Liver (tissue), 9 donors: ENCODE measurements around the gene POFUT1. TPM values are rescaled to one million over a fixed set of nuclear protein-coding genes. Genes with fewer than 3 reads are reported as not detected.

ENCODE experiments used
- DNase-seq: peaks from one replicate; pipeline ENCODE4 v3.0.0-alpha.2; 2017; ENCODE audit warnings: low spot score
- H3K27ac ChIP-seq, 2 donors: one replicate each; pipeline ENCODE4 v1.7.0; 2013; ENCODE audit warnings: inconsistent platforms in 2 of 2, low read length in 2 of 2, control low read depth in 1 of 2, low read depth in 1 of 2, mild to moderate bottlenecking in 1 of 2
- H3K27me3 ChIP-seq, 4 donors: one replicate each; pipeline versions ENCODE4 v1.6.1 to v1.7.0; 2013; ENCODE audit warnings: low read length in 3 of 4, inconsistent platforms in 1 of 4, mild to moderate bottlenecking in 1 of 4, moderate library complexity in 1 of 4; ENCODE audit not compliant: control insufficient read depth in 4 of 4, insufficient read depth in 4 of 4
- H3K36me3 ChIP-seq, 4 donors: one replicate each; pipeline versions ENCODE4 v1.6.1 to v1.7.0; 2013; ENCODE audit warnings: low read length in 3 of 4, mild to moderate bottlenecking in 3 of 4, low read depth in 1 of 4, moderate library complexity in 1 of 4; ENCODE audit not compliant: control insufficient read depth in 4 of 4, insufficient read depth in 3 of 4
- H3K4me1 ChIP-seq, 4 donors: one replicate each; pipeline versions ENCODE4 v1.6.1 to v1.7.0; 2013; ENCODE audit warnings: low read length in 3 of 4, mild to moderate bottlenecking in 3 of 4, moderate library complexity in 1 of 4; ENCODE audit not compliant: control insufficient read depth in 4 of 4, insufficient read depth in 4 of 4
- H3K4me3 ChIP-seq, 3 donors: one replicate each; pipeline versions ENCODE4 v1.6.1 to v1.7.0; 2013; ENCODE audit warnings: low read length in 3 of 3, control low read depth in 1 of 3, low read depth in 1 of 3, mild to moderate bottlenecking in 1 of 3
- H3K9ac ChIP-seq, 2 donors: one replicate each; pipeline ENCODE4 v1.7.0; 2013; ENCODE audit warnings: low read length in 2 of 2, mild to moderate bottlenecking in 2 of 2, moderate library complexity in 2 of 2, control low read depth in 1 of 2, low read depth in 1 of 2
- H3K9me3 ChIP-seq, 4 donors: one replicate each; pipeline versions ENCODE4 v1.6.1 to v1.7.0; 2013; ENCODE audit warnings: low read length in 3 of 4; ENCODE audit not compliant: control insufficient read depth in 4 of 4
- EGR1 ChIP-seq, 2 donors: IDR thresholded peaks; 2 replicates each; pipeline ENCODE4 v1.6.1; 2016 to 2018; ENCODE audit warnings: antibody characterized with exemption in 2 of 2, low read depth in 2 of 2
- FOXA1 ChIP-seq: IDR thresholded peaks from 2 replicates; pipeline ENCODE4 v1.6.1; 2016; ENCODE audit warnings: antibody characterized with exemption
- GABPA ChIP-seq, 2 donors: IDR thresholded peaks in 1 of 2; conservative IDR thresholded peaks in 1 of 2; 2 replicates each; pipeline ENCODE4 v1.6.1; 2016; ENCODE audit warnings: antibody characterized with exemption in 2 of 2, mild to moderate bottlenecking in 1 of 2, moderate library complexity in 1 of 2
- HNF4A ChIP-seq, 2 donors: conservative IDR thresholded peaks; 2 replicates each; pipeline ENCODE4 v1.6.1; 2016; ENCODE audit warnings: antibody characterized with exemption in 2 of 2, mild to moderate bottlenecking in 2 of 2
- HNF4G ChIP-seq: IDR thresholded peaks from 2 replicates; pipeline ENCODE4 v1.6.1; 2016; ENCODE audit warnings: antibody characterized with exemption
- JUND ChIP-seq, 2 donors: IDR thresholded peaks; 2 replicates each; pipeline ENCODE4 v1.6.1; 2016; ENCODE audit warnings: antibody characterized with exemption in 2 of 2
- NR2F2 ChIP-seq: IDR thresholded peaks from 2 replicates; pipeline ENCODE4 v1.6.1; 2016; ENCODE audit warnings: antibody characterized with exemption
- RAD21 ChIP-seq, 2 donors: IDR thresholded peaks; 2 replicates each; pipeline ENCODE4 v1.6.1; 2016; ENCODE audit warnings: antibody characterized with exemption in 2 of 2, mild to moderate bottlenecking in 2 of 2
- RXRA ChIP-seq, 2 donors: IDR thresholded peaks; 2 replicates each; pipeline ENCODE4 v1.6.1; 2017 to 2018; ENCODE audit warnings: antibody characterized with exemption in 2 of 2, mild to moderate bottlenecking in 1 of 2
- SP1 ChIP-seq: IDR thresholded peaks from 2 replicates; pipeline ENCODE4 v1.6.1; 2018; ENCODE audit warnings: antibody characterized with exemption, mild to moderate bottlenecking
- TAF1 ChIP-seq: conservative IDR thresholded peaks from 2 replicates; pipeline ENCODE4 v1.6.1; 2016; ENCODE audit warnings: antibody characterized with exemption, mild to moderate bottlenecking
- YY1 ChIP-seq: IDR thresholded peaks from 2 replicates; pipeline ENCODE4 v1.6.1; 2016; ENCODE audit warnings: antibody characterized with exemption, mild to moderate bottlenecking
- WGBS: extraction: QIAGEN DNeasy Blood & Tissue Kit; methylation state at CpG from one replicate; pipeline ENCODE4 v1.1.7; 2013; 5-methylcytosine and 5-hydroxymethylcytosine counted together
- polyA plus RNA-seq, 2 donors: library from polyadenylated mRNA; stranded (reverse) in 1 of 2; unstranded in 1 of 2; fragments of 200-250 nt in 1 of 2; fragments of >200 nt in 1 of 2; fragmentation: Nextera tagmentation in 1 of 2; extraction: Ambion mirVana in 1 of 2; gene quantifications; one replicate each; pipeline versions ENCODE4 v1.2.1 to v1.2.3, GENCODE V29; 2013 to 2015
- total RNA-seq, 2 donors: library from RNA; depleted of rRNA; stranded (reverse); fragments of >200 nt; gene quantifications; one replicate each; pipeline ENCODE4 v1.2.3, GENCODE V29; 2014
- TF ChIP-seq, protein P1 (sequence below): fragments of 150-350 bp; IDR thresholded peaks from 2 replicates; pipeline ENCODE4 v1.5.1; 2017; ENCODE audit warnings: improper control_type of control experiment, low read depth, low read length; ENCODE audit not compliant: missing input control
- TF ChIP-seq, protein P2 (sequence below): IDR thresholded peaks from 2 replicates; pipeline ENCODE4 v1.6.1; 2016; ENCODE audit warnings: antibody characterized with exemption
- TF ChIP-seq, protein P3 (sequence below): IDR thresholded peaks from 2 replicates; pipeline ENCODE4 v1.6.1; 2016; ENCODE audit warnings: antibody characterized with exemption, mild to moderate bottlenecking
- TF ChIP-seq, protein P4 (sequence below): IDR thresholded peaks from 2 replicates; pipeline ENCODE4 v1.6.1; 2016; ENCODE audit warnings: antibody characterized with exemption
- TF ChIP-seq, protein P5 (sequence below): IDR thresholded peaks from 2 replicates; pipeline ENCODE4 v1.6.1; 2016; ENCODE audit warnings: antibody characterized with exemption
- donor health status: healthy.
- donor health status: healthy.
- donor health status: healthy.
- donor health status: healthy.
- donor health status: healthy.

POFUT1 gene
- total and polyA plus RNA-seq, 4 donors: 14.6 to 43.3 (median 24.8) TPM

- Histone ChIP-seq H3K36me3 (no peaks in the 10 kb centered on the region), H3K4me3 (no peak overlapping the region), H3K27ac (no peak overlapping the region), H3K27me3 (no peaks in the 10 kb centered on the region), H3K9ac (no peak overlapping the region), H3K9me3 (no peaks in the 10 kb centered on the region), H3K4me1 (no peaks in the 10 kb centered on the region)
- no peak for DNase-seq
- TF ChIP-seq TAF1: no peak
- TF ChIP-seq EGR1 (IDR thresholded peaks at IDR 0.05; ENCODE audit: low read depth in 2 of 2): no peak
- TF ChIP-seq, protein P1, sequence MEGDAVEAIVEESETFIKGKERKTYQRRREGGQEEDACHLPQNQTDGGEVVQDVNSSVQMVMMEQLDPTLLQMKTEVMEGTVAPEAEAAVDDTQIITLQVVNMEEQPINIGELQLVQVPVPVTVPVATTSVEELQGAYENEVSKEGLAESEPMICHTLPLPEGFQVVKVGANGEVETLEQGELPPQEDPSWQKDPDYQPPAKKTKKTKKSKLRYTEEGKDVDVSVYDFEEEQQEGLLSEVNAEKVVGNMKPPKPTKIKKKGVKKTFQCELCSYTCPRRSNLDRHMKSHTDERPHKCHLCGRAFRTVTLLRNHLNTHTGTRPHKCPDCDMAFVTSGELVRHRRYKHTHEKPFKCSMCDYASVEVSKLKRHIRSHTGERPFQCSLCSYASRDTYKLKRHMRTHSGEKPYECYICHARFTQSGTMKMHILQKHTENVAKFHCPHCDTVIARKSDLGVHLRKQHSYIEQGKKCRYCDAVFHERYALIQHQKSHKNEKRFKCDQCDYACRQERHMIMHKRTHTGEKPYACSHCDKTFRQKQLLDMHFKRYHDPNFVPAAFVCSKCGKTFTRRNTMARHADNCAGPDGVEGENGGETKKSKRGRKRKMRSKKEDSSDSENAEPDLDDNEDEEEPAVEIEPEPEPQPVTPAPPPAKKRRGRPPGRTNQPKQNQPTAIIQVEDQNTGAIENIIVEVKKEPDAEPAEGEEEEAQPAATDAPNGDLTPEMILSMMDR: no peak
- TF ChIP-seq, protein P2, sequence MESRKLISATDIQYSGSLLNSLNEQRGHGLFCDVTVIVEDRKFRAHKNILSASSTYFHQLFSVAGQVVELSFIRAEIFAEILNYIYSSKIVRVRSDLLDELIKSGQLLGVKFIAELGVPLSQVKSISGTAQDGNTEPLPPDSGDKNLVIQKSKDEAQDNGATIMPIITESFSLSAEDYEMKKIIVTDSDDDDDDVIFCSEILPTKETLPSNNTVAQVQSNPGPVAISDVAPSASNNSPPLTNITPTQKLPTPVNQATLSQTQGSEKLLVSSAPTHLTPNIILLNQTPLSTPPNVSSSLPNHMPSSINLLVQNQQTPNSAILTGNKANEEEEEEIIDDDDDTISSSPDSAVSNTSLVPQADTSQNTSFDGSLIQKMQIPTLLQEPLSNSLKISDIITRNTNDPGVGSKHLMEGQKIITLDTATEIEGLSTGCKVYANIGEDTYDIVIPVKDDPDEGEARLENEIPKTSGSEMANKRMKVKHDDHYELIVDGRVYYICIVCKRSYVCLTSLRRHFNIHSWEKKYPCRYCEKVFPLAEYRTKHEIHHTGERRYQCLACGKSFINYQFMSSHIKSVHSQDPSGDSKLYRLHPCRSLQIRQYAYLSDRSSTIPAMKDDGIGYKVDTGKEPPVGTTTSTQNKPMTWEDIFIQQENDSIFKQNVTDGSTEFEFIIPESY: no peak
- TF ChIP-seq SP1: no peak
- TF ChIP-seq YY1: no peak
- TF ChIP-seq FOXA1: no peak
- TF ChIP-seq, protein P3, sequence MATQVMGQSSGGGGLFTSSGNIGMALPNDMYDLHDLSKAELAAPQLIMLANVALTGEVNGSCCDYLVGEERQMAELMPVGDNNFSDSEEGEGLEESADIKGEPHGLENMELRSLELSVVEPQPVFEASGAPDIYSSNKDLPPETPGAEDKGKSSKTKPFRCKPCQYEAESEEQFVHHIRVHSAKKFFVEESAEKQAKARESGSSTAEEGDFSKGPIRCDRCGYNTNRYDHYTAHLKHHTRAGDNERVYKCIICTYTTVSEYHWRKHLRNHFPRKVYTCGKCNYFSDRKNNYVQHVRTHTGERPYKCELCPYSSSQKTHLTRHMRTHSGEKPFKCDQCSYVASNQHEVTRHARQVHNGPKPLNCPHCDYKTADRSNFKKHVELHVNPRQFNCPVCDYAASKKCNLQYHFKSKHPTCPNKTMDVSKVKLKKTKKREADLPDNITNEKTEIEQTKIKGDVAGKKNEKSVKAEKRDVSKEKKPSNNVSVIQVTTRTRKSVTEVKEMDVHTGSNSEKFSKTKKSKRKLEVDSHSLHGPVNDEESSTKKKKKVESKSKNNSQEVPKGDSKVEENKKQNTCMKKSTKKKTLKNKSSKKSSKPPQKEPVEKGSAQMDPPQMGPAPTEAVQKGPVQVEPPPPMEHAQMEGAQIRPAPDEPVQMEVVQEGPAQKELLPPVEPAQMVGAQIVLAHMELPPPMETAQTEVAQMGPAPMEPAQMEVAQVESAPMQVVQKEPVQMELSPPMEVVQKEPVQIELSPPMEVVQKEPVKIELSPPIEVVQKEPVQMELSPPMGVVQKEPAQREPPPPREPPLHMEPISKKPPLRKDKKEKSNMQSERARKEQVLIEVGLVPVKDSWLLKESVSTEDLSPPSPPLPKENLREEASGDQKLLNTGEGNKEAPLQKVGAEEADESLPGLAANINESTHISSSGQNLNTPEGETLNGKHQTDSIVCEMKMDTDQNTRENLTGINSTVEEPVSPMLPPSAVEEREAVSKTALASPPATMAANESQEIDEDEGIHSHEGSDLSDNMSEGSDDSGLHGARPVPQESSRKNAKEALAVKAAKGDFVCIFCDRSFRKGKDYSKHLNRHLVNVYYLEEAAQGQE: no peak
- 98% methylated on average over 2 of the region's 2 CpGs for WGBS
These were observed 26.1 kb upstream of the POFUT1 start for GRCh38 chr20:32181606-32182005.

DNA sequence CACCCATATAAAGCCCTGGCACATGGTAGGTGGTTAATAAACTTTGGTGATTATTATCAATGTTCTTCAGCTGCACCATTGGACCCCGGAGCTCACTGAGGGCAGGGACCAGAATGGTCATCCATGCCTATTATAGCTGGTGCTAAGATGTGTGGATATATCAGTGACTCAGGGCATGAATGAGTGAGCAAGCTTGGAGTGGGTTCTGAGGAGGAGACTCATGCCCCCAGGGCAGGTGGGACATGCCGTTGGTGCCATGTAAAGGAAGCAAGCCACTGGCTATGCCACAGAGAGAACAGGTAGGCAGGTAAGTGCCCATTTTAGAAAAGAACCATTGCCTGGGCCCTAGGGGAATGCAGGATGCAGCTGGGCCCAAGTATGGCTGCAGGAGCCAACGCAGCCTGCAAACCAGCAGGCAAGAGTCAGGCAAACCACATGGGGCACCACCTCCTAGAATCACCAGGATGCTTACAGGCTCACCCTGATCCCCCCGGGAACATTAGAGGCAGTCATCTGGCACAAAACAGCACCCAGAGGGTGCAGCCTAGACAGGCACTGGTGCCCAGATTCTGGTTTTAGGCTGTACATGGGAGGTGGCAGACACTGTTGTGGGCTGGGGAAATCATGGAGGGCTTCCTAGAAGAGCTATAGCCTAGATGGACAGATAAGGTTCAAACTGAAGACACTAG lies 23.6 kb upstream of the POFUT1 start:
- no peaks in the 10 kb centered on the region for H3K27me3 ChIP-seq
- no peak overlapping the region for H3K9ac ChIP-seq
- H3K4me1 ChIP-seq: no peaks in the 10 kb centered on the region
- no peaks in the 10 kb centered on the region for H3K9me3 ChIP-seq
- DNase-seq: no peak
- WGBS: 93% methylated on average over 4 of the region's 4 CpGs
- H3K4me3 ChIP-seq: no peak overlapping the region
- no peak overlapping the region for H3K27ac ChIP-seq
- H3K36me3 ChIP-seq: no peaks in the 10 kb centered on the region
- no peak for TF ChIP-seq YY1
- no peak for TF ChIP-seq NR2F2
- no peak for TF ChIP-seq FOXA1
- TF ChIP-seq, protein P4, sequence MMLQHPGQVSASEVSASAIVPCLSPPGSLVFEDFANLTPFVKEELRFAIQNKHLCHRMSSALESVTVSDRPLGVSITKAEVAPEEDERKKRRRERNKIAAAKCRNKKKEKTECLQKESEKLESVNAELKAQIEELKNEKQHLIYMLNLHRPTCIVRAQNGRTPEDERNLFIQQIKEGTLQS: no peak
- TF ChIP-seq RAD21 (IDR thresholded peaks at IDR 0.05): no peak
- no peak for TF ChIP-seq JUND (IDR thresholded peaks at IDR 0.05)
- TF ChIP-seq, protein P5, sequence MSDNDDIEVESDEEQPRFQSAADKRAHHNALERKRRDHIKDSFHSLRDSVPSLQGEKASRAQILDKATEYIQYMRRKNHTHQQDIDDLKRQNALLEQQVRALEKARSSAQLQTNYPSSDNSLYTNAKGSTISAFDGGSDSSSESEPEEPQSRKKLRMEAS: no peak
- TF ChIP-seq, protein P3: no peak
- TF ChIP-seq, protein P1: no peak
- no peak for TF ChIP-seq EGR1 (IDR thresholded peaks at IDR 0.05; ENCODE audit: low read depth in 2 of 2)
- TF ChIP-seq GABPA (IDR thresholded peaks at IDR 0.05 in 1 of 2, conservative IDR thresholded peaks at IDR 0.05 in 1 of 2): no peak
- TF ChIP-seq HNF4G: no peak
- no peak for TF ChIP-seq RXRA (IDR thresholded peaks at IDR 0.05)
- TF ChIP-seq SP1: no peak
- TF ChIP-seq HNF4A (conservative IDR thresholded peaks at IDR 0.05): no peak
